ENCODE results near the gene SNX8. TPM values are rescaled to one million over a fixed set of nuclear protein-coding genes. Genes with fewer than 3 reads are reported as not detected.

The SNX8 gene
- total RNA-seq, 2 donors from 2014 or later, result 34.2 to 35.9 TPM

- intact Hi-C loops (cut with DNase I), result no loop called here
- no peak for DNase-seq (ENCODE audit: low spot score)
These were observed 95.8 kb downstream of the SNX8 start for GRCh38 chr7:2218444-2218785.

GRCh38 chr7:2217716-2218443, 96.4 kb downstream of the SNX8 start:
- no peak for DNase-seq (ENCODE audit: low spot score)
- intact Hi-C loops (cut with DNase I), result no loop called here

GRCh38 chr7:2217206-2217605, 97.0 kb downstream of the SNX8 start:
- intact Hi-C loops (cut with DNase I), result no loop called here
- DNase-seq (ENCODE audit: low spot score), result no peak

GRCh38 chr7:2215851-2216250, 98.4 kb downstream of the SNX8 start:
- DNase-seq (ENCODE audit: low spot score), result no peak
- intact Hi-C loops (cut with DNase I), result loop anchor here in 1 of 2 donors (2.0 kb wide), 1 partner anchor 409 kb away; no protein-coding TSS in a partner anchor

- intact Hi-C loops (cut with DNase I), result loop anchor here (2.0 to 5.0 kb wide), 3 partner anchors 408 to 637 kb away; no protein-coding TSS in a partner anchor
- DNase-seq (ENCODE audit: low spot score), result no peak
These were observed 99.6 kb downstream of the SNX8 start for GRCh38 chr7:2214636-2215035.

GRCh38 chr7:2213551-2214215, 100.6 kb downstream of the SNX8 start:
- intact Hi-C loops (cut with DNase I), result loop anchor here (2.0 to 5.0 kb wide), 3 partner anchors 407 to 636 kb away; no protein-coding TSS in a partner anchor

GRCh38 chr7:2212906-2213305, 101.3 kb downstream of the SNX8 start:
- no peak for DNase-seq (ENCODE audit: low spot score)
- intact Hi-C loops (cut with DNase I), result loop anchor here (5.0 kb wide), 2 partner anchors 551 to 636 kb away; no protein-coding TSS in a partner anchor

More at GRCh38 chr7:2213551-2214215, 100.6 kb downstream of the SNX8 start:
- no peak for DNase-seq (ENCODE audit: low spot score)

GRCh38 chr7:2211926-2212325, 102.3 kb downstream of the SNX8 start:
- no peak for DNase-seq (ENCODE audit: low spot score)
- intact Hi-C loops (cut with DNase I), result loop anchor here (5.0 kb wide), 2 partner anchors 550 to 635 kb away; no protein-coding TSS in a partner anchor

- DNase-seq (ENCODE audit: low spot score), result no peak
- intact Hi-C loops (cut with DNase I), result loop anchor here (5.0 kb wide), 2 partner anchors 549 to 634 kb away; no protein-coding TSS in a partner anchor
These were observed 102.9 kb downstream of the SNX8 start for GRCh38 chr7:2211259-2211880.

- DNase-seq (ENCODE audit: low spot score), result peak; percentile 69
- intact Hi-C loops (cut with DNase I), result loop anchor here (5.0 kb wide), 2 partner anchors 548 to 633 kb away; no protein-coding TSS in a partner anchor
These were observed 103.5 kb downstream of the SNX8 start for GRCh38 chr7:2210551-2211258.

GRCh38 chr7:2209961-2210323, 104.3 kb downstream of the SNX8 start:
- intact Hi-C loops (cut with DNase I), result loop anchor here (5.0 to 10.0 kb wide), 4 partner anchors 535 to 633 kb away; partner anchors contain the start of gene ELFN1 (in 1 of the 2)
- peak; percentile 65 for DNase-seq (ENCODE audit: low spot score)

- peak; percentile 88 for DNase-seq (ENCODE audit: low spot score)
- intact Hi-C loops (cut with DNase I), result loop anchor here (10.0 kb wide), 2 partner anchors 535 to 625 kb away; partner anchors contain the start of gene ELFN1 (in 1 of the 2)
These were observed 104.9 kb downstream of the SNX8 start for GRCh38 chr7:2209146-2209960.

GRCh38 chr7:2208712-2209111, 105.5 kb downstream of the SNX8 start:
- DNase-seq (ENCODE audit: low spot score), result no peak
- intact Hi-C loops (cut with DNase I), result loop anchor here (10.0 kb wide), 2 partner anchors 534 to 624 kb away; partner anchors contain the start of gene ELFN1 (in 1 of the 2)

GRCh38 chr7:2205036-2205780, 109.0 kb downstream of the SNX8 start:
- peak; percentile 54 for DNase-seq (ENCODE audit: low spot score)
- intact Hi-C loops (cut with DNase I), result loop anchor here (10.0 kb wide), 2 partner anchors 530 to 620 kb away; partner anchors contain the start of gene ELFN1 (in 1 of the 2)

- DNase-seq (ENCODE audit: low spot score), result no peak
- intact Hi-C loops (cut with DNase I), result loop anchor here (10.0 kb wide), 2 partner anchors 530 to 620 kb away; partner anchors contain the start of gene ELFN1 (in 1 of the 2)
These were observed 109.8 kb downstream of the SNX8 start for GRCh38 chr7:2204446-2204845.

GRCh38 chr7:2203766-2204300, 110.4 kb downstream of the SNX8 start:
- intact Hi-C loops (cut with DNase I), result loop anchor here (10.0 kb wide), 2 partner anchors 529 to 619 kb away; partner anchors contain the start of gene ELFN1 (in 1 of the 2)

More at GRCh38 chr7:2203766-2204300, 110.4 kb downstream of the SNX8 start:
- DNase-seq (ENCODE audit: low spot score), result peak; percentile 35

Measured in posterior vena cava (tissue), 2 donors.